ENCODE results near the gene NOP14.
"Not testable (repeated sequence)": the region's sequence is repeated elsewhere in the genome, so short reads cannot be mapped to it uniquely, and the experiment has no call there.

The NOP14 gene

DNA sequence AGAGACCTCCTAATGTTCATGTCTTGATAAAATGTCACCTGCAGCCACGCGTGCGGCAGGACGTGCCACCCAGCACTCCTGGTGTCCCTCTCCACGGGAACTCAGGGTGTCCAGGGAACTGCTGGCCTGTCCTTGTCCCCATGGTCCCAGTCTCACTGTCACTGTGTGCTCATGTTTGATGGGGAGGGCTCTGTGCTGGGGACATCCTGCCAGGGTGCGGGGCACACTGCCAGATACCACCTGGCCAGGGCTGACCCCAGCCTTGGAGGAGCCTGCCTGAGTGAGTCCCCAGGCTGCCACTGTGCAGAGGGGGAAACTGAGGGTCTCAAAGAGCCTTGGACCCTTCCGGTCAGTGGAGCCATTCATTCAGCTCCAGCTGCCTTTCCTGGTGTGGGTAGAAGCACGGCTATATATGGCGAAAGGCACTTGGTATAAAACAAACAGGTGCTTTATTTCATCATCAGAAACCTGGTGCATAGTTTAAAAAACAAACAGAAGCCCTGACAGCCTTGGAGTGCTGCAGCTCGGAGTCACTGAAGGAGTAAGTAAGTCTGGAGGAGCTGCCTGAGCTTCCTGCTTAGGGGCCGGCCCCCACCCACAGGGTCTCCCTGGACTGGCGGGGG is 33.0 kb downstream of the NOP14 start:
- DNase-seq: no peak

DNA sequence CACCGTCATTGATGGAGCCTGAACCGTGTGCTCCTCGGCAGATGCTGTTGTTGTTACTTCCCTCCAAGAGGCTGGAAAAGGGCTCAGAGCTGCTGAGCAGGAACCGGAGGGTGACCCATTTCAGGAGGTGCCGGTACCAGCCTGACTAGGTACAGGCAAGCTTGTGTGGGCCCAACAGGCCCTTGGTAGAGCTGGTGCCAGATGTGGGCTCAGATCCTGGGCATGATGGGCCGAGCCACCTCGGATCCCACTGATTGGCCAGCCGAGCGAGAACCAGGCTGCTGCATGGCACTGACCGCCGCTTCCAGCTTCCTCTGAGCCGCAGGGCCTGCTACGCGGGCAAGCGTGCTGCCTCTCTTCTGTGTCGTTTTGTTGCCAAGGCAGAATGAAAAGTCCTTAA is 33.7 kb downstream of the NOP14 start:
- DNase-seq: no peak

DNA sequence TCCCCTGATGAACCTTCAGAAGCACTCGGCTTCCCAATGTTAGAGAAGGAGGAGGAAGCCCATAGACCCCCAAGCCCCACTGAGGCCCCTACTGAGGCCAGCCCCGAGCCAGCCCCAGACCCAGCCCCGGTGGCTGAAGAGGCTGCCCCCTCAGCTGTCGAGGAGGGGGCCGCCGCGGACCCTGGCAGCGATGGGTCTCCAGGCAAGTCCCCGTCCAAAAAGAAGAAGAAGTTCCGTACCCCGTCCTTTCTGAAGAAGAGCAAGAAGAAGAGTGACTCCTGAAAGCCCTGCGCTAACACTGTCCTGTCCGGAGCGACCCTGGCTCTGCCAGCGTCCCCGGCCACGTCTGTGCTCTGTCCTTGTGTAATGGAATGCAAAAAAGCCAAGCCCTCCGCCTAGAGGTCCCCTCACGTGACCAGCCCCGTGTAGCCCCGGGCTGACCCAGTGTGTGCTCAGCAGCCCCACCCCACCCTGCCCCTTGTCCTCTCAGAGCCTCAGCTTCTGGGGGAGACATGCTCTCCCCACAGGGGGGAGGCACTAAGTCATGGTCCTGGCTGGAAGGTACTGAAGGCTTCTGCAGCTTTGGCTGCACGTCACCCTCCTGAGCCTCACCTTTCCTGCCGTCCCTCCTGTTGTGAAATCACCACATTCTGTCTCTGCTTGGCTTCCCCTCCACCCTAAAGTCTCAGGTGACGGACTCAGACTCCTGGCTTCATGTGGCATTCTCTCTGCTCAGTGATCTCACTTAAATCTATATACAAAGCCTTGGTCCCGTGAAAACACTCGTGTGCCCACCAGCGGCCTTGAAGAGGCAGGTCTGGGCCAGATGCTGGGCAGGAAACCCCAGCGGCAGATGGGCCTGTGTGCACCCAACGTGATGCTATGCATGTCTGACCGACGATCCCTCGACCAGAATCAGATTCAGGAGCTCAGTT is 34.7 kb downstream of the NOP14 start:
- DNase-seq: no peak

DNA sequence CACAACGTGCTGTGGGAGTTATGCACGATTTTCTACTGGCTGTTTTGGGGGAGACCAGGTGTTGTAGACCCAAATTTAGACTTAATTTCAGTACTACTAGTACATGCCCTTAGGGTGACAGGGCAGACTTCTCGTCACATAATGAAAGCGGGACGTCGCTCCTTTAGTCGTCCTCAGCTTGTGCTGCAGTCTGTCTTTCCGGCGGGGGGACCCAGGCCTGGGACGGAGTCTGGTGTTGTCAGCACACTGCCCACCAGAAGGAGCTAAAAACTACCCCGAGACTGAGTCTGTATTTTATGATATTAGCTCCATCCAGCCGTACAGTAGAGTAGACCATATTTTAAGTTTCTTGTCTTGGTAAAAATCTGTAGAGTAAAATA is 35.5 kb downstream of the NOP14 start:
- DNase-seq: no peak

DNA sequence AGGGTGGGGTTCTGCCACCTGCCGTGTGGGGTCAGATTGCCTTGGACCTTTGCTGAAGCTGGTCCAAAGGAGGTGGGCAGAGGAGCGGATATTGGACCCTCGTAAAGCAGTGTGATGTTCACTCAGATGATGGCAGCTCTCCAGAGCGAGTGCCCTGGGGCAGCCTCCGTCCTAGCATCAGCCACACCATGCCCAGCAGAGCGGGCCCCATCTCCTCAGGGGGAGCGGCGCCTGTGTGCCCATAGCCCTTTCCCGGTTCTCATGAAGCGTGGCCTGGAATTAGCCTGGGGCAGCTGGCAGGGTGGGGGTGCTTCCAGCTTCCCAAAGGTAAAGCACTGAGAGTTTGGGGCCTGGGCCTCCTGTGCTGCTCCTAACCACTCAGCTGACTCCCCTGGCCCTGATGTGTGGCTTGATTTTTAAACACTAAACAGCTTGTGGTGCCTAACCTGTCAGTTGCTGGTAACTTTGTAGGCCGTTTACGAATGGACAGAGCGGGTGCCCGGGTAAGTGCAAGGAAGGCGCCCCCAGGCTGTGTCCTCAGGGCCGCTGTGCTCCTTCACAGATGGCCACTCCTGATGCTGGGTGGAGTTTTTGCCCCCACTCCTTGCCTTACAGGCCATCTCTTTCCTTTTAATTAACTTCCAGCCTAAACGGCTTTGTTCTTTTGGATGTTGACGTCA is 36.0 kb downstream of the NOP14 start:
- DNase-seq: no peak

DNA sequence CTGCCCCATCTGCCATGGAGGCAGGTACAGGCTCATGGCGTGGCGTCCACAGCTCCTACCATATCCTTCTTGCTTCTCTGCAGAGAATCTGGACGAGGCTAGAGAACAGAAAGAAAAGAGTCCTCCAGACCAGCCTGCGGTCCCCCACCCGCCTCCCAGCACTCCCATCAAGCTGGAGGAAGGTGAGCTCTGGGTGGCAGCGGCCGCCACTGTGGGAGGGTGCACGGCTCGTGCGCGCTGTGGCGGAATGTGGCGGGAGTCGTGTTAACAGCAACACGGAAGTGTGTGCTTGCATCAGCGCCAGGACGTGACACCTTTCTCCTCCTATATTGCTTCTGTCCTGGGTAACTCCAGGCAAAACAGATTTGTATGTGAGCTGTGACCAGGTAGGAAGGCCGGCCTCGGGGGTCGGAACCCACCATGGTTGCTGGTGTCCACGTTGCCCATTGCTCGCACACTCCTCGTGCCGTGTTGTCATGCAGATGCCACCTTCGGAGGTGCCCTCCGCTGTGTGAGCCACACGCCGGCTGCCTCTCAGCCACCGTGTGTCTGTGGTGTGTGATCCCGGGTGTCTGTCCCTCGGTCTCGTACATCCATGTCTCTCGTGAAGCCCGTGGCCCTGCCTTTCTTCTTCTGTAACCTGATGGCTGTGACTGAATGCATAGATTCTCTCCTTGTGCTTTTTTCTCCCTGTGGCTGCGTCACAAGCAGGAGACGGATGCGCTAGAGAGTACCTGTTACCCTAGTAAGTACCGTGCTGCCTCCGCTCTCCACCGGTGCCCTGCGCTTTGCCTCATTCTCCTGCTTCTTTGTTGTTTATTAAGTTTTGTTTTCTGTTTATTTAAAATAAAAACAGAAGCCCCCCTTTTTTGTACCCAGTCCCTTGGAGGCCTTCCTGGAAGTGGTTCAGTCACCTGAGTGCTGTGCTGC is 37.0 kb downstream of the NOP14 start:
- DNase-seq: no peak

DNA sequence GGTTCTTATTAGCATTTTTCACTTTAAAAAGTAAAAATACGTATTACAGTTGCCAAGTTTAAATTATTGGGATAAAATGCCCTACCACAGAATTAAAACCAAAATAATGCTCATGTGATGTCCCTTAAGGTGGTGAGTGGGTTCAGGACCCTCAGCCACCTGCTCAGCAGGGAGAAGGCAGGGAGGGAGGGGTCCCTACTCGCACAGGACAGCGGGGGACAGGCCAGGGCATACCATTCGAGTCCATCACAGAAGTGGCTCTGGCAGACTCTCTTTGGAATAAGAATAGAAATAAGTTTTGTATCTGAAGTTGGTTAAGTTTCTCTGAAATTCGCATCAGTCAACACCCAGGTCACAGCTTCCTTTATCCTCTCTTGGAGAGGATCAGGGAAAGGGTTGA is 37.7 kb downstream of the NOP14 start:
- DNase-seq: no peak

DNA sequence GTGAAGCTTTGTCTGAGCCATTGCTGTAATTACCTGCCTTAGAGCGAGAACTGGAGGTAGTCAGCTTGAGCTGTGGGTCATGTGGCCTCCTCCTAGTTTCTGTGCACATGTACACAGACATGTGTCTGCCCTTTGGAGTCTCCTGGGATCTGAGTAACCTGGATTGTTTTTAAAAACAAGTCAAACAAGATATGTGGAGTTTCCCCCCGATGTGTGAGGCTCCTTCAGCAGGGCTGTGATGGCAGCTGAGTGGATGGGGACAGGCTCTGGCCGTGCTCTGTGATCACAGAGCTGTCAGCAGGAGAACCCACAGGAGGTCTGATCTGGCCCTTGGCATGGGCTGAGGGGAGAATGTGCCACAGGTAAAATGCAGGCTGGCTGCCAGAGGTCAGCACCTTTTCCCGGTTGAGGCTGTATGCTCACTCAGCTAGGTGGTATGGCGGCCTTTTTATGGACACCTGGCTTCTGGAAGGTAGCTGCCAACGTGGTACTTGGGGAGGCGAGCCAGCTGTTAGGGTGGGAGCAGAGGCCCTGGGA is 38.4 kb downstream of the NOP14 start:
- DNase-seq: no peak

DNA sequence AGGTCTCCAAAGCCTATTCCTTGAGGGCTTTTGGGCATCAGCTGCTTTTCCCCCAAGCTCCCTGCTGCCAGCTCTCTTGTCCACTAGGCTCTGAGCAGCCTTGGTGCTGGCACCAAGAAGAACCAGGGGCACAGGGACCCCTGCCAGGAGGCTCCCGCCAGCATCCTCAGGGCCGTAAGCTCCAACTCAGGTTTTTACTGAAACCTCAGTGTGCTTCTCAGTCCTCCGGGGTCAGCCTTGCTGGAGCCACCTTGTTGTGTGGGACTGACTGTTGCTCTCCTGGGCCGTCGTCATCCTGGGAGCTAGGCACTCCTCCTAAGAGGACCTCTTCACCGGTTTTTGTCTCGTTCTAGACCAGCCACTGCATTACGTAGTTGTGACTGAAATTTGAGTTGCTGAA is 38.9 kb downstream of the NOP14 start:
- no peak for DNase-seq

DNA sequence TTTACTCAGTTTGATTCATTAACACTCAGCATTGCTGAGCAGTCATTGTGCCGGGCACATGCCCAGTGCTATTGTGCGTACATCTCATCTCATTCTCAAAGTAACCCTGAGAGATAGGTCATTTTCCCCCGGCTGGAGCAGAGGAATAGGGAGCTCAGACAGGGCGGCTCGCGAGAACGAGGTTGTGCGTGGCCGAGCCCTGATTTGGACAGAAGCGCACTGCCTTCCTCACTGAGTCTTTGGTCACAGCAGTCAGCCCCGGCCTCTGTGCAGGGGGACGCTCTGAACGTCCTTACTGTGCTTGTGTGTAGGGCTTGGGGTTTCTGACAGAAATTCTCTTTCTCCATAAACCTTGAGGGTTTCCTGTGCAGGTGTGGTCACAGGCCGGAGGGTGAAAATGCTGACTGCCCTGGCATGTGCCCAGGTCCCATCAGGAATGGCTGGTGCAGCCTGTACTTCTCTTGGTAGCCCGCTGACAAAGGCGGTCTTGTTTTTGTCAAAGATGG is 39.5 kb downstream of the NOP14 start:
- DNase-seq: no peak

DNA sequence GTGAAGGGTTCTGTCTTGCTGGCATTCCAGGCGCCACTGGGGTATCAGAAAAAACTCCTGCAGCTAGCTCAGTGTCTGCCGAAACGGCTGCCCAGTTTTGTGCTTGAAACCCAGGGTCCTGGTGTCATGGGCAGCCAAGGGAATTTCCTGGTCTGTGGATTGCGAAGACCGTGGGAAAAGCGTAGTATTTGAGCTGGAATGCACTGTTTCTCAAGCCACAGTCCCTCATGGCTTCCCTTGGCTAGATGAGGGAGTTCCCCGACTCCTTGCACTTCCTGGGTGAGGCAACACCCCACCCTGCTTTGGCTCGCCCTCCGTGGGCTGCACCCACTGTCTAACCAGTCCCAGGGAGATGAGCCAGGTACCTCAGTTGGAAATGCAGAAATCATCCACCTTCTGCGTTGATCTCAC is 40.1 kb downstream of the NOP14 start:
- DNase-seq: no peak

DNA sequence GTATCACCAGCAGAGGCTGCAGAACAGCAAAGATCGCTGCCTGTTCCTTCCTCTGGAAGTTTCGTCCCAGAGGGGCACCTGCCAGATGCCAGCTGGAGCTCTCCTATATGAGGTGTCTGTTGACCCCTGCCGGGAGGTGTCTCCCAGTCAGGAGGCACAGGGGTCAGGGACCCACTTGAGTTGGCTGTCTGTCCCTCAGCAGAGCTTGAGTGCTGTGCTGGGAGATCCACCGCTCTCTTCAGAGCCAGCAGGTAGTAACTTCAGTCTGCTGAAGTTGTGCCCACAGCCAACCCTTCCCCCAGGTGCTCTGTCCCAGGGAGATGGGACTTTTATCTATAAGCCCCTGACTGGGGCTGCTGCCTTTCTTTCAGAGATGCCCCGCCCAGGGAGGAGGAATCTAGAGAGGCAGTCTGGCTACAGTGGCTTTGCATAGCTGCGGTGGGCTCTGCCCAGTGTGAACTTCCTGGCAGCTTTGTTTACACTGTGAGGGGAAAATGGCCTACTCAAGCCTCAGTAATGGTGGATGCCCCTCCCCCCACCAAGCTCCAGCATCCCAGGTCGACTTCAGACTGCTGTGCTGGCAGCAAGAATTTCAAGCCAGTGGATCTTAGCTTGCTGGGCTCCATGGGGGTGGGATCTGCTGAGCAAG is 40.6 kb downstream of the NOP14 start:
- DNase-seq: not testable (repeated sequence)

DNA sequence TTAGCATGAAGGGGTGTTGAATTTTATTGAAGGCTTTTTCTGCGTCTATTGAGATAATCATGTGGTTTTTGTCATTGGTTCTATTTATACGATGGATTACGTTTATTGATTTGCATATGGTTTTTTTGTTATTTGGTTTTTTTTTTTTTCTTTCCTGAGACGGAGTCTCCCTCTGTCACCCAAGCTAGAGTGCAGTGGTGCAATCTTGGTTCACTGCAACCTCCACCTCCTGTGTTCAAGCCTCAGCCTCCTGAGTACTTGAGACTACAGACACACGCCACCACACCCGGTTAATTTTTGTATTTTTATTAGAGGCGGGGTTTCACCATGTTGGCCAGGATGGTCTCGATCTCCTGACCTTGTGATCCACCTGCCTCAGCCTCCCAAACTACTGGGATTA is 44.5 kb downstream of the NOP14 start:
- not testable (repeated sequence) for DNase-seq

DNA sequence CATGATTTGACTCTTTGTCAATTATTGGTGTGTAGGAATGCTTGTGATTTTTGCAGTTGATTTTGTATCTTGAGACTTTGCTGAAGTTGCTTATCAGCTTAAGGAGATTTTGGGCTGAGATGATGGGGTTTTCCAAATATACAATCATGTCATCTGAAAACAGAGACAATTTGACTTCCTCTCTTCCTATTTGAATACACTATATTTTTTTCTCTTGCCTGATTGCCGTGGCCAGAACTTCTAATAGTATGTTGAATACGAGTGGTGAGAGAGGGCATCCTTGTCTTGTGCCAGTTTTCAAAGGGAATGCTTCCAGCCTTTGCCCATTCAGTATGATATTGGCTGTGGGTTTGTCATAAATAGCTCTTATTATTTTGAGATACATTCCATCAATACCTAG is 44.9 kb downstream of the NOP14 start:
- not testable (repeated sequence) for DNase-seq

DNA sequence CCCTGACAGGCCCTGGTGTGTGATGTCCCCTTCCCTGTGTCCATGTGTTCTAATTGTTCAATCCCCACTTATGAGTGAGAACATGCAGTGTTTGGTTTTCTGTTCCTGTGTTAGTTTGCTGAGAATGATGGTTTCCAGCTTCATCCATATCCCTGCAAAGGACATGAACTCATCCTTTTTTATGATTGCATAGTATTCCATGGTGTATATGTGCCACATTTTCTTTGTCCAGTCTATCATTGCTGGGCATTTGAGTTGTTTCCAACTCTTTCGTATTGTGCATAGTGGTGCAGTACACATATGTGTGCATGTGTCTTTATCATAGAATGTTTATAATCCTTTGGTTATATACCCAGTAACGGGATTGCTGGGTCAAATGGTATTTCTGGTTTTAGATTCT is 46.5 kb downstream of the NOP14 start:
- DNase-seq: not testable (repeated sequence)

DNA sequence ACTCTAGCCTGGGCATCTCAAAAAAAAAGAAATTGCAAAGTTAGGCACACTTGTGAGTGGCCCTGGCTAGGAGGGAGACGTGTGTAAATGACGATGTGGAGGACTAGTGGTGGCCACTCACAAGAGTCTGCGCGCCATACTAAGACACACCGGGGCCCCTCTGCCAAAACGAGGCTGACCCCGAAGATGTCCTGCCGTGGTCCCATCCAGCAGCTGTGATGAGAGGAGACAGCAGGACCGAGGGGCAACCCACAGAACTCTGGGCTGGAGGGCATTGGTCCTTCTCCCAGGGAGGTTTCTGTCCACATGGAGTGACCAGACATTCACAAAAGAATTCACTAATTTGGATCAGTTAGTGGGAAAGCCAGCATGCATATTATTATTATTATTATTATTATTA is 47.4 kb downstream of the NOP14 start:
- DNase-seq: no peak

DNA sequence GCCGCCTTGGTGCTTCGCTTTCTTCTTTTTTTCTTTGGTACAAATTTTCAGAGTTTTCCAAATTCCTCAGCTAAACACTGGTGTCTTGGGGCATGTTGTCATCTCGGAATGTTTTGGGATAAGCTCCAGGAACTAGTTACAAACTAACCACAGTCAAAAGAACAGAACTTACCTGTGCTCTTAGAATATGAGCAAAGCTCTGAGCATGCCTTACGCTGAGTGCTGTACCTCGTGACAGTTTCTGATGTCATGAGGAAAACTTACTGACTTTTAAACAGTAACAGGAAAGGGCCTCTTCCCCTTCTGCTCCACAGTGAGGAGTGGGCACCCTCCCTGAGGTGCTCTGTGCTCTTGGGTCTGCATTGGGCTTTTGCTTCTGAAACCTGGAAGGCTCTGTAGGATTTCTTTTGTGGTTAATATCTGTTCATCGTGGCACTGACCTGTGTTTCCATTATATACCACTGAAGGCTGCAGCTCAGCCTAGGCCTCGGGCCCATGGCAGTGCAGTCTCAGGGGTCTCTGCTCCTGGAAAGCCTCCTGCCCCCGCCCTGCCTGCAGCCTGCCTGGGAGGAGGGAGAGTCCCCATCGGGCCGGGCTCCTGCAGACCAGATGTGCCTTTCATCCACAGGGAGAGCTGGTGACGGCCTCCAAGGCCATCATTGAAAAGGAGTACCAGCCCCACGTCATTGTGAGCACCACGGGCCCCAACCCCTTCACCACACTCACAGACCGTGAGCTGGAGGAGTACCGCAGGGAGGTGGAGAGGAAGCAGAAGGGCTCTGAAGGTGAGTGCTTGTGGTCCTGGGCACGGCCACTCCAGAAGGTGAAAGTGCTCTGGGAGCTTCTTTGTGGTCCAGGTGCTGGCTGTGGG is 48.7 kb downstream of the NOP14 start:
- DNase-seq: no peak

DNA sequence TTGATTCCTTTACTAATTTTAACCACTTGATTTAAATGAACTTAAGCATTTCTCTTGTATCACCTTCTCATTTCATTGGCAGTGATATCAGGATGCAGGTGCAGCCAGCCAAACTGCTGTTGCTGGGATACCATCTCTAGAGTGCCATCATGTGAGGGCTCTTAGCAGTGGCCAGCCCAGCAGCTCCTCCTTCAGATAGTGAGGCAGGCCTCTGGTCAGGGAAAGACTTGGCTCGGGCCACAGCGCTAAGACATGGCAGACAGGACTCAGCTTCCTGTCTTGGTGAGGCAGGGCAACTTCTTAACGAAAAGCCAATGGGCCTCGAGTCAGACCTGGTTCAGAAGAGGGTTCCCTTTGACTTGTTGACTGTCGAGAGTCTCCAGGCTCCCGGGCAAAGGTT is 50.0 kb downstream of the NOP14 start:
- DNase-seq: no peak

DNA sequence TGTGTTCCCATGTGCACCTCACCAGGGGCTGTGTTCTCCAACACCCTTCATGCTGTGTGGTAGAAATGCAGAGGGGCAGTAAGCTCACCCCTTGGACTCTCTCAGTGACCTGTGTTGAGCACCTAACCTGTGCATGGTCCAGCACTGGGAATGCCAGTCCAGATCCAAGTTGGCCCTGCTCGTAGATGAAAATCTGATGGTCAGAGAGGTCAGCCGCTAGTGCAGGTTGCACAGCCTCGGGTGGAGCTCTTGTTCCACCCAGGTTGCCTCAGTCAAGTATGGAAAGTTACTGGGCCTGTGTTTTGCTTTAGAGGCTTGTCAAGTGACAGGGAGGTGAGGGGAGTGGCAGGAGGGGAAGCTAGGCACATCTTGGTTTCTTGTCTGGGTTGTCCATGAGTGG is 51.3 kb downstream of the NOP14 start:
- no peak for DNase-seq

DNA sequence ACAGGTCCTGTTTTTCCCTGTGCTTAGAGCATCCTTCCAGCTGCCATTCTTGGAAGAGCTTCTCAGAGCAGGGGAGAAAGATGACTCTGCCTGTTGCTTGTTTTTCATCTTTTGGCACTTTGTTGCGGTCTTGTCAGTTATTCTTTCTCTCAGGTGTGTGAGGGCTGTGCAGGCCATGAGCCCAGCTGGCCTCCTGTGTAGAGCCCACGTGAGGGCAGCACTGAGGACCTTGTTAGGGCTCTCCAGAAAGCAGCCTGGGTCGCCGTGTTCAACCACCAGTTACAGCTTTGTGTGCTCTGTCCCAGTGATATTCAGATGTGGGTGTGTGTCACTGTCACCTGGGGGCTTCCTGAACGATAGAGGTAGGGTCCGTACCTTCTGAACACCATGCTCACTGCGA is 52.8 kb downstream of the NOP14 start:
- DNase-seq: no peak

DNA sequence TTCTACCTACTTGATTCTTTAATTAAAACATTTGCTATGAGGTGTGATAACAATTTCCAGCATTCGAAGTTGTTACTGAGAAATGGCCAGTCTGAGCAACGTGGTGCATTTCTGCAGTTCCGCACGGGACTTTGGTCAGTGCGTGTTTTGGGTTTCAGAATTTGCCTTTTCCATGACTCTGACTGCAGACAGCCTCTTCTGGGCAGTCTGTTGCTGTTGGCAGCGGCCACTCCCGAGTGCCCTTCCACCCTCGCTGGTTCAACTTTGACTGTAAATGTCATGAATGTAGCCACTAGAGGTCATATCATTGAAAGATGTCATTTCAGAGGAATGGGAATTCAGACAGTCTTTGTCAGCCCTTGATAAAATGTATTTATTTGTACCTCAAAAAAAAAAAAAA is 53.6 kb downstream of the NOP14 start:
- DNase-seq: no peak

All from HCEC 1CT (cell line).